ENCODE measurements around the gene LDLRAD1. TPM values are rescaled to one million over a fixed set of nuclear protein-coding genes. Genes with fewer than 3 reads are reported as not detected.

Gene LDLRAD1
- polyA plus RNA-seq, 1 donor = 0.51 TPM

DNA sequence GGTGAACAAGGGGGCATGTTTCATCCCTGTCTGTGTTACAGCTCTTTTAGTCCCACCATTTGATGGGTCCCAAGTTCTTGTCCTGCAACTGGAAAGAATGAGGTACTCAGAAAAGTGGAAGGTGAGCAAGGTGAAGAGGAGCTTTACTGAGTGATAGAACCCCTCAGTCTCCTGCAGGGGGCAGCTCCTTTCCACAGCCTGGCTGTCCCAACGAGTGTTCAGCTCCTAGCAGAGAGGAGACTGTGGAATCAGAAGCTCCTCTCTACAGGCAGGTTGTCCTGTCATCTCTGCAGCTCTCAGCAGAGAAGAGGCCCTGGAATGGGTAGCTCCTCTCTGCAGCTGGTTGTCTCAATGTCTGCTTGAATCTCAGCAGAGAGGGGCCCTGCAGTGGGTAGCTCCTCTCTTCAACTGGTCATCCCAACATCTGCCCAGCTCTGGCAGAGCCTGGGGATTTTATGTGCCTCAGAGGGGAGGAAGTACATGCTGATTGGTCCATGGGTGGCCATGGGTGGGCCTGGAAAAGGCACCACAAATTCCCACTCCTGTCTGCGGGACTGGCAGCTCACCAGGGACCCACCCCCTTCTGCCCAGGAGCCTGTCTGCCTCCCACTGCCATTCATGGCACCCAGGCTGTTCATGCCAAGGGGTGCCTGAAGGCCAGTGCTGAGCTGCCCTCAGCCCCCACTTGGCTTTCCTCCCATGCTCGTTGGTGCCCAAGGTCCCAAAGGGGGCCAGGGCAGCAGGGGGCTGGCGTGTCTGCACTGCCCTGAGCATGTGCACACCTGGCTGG lies 25.7 kb downstream of the LDLRAD1 start:
- no peaks in the 10 kb centered on the region for H3K27me3 ChIP-seq (ENCODE audit: control insufficient read depth, insufficient read depth, low read length)
- no peak overlapping the region for H3K4me3 ChIP-seq (ENCODE audit: low read length)
- H3K36me3 ChIP-seq (ENCODE audit: control insufficient read depth, insufficient read depth, low read length) = no peaks in the 10 kb centered on the region
- no peaks in the 10 kb centered on the region for H3K4me1 ChIP-seq (ENCODE audit: control insufficient read depth, insufficient read depth, low read length)
- peaks cover 6% of the 10 kb centered on the region for H3K9me3 ChIP-seq (ENCODE audit: control insufficient read depth, low read depth, low read length)
- no CpG with 5 or more reads among the region's 4 CpGs for WGBS (ENCODE audit: insufficient coverage, low lambda C conversion rate)
- H3K27ac ChIP-seq (ENCODE audit: low read length) = no peak overlapping the region
- DNase-seq = no peak

DNA sequence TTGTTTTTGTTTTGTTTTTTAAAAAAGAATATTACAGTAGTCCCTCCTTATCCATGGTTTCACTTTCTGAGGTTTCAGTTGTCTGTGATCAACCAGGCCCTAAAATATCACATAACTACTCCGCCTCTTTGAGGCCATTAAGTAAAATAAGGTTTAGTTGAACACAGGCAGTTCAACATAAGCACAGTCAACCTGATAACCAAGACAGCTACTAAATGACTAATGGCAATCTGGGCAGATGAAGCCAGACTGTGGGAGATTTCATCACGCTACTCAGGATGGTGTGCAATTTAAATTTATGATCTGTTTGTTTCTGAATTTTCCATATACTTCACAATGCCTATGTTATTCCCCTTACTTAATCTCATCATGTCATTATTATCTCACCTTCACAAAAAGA lies 30.1 kb downstream of the LDLRAD1 start:
- H3K27me3 ChIP-seq (ENCODE audit: control insufficient read depth, insufficient read depth, low read length) = no peaks in the 10 kb centered on the region
- no peak overlapping the region for H3K27ac ChIP-seq (ENCODE audit: low read length)
- H3K36me3 ChIP-seq (ENCODE audit: control insufficient read depth, insufficient read depth, low read length) = no peaks in the 10 kb centered on the region
- peaks cover 3% of the 10 kb centered on the region for H3K4me1 ChIP-seq (ENCODE audit: control insufficient read depth, insufficient read depth, low read length)
- peak; percentile 31 to 62 for DNase-seq
- WGBS (ENCODE audit: insufficient coverage, low lambda C conversion rate) = 67% methylated on average over 1 of the region's 2 CpGs
- no peak overlapping the region for H3K4me3 ChIP-seq (ENCODE audit: low read length)
- peaks cover 6% of the 10 kb centered on the region for H3K9me3 ChIP-seq (ENCODE audit: control insufficient read depth, low read depth, low read length)

- DNase-seq = no peak
- Histone ChIP-seq H3K4me1 (ENCODE audit: control insufficient read depth, insufficient read depth, low read length) (peaks cover 9% of the 10 kb centered on the region), H3K36me3 (ENCODE audit: control insufficient read depth, insufficient read depth, low read length) (no peaks in the 10 kb centered on the region), H3K4me3 (ENCODE audit: low read length) (no peak overlapping the region), H3K9me3 (ENCODE audit: control insufficient read depth, low read depth, low read length) (no peaks in the 10 kb centered on the region), H3K27me3 (ENCODE audit: control insufficient read depth, insufficient read depth, low read length) (no peaks in the 10 kb centered on the region), H3K27ac (ENCODE audit: low read length) (no peak overlapping the region)
- WGBS (ENCODE audit: insufficient coverage, low lambda C conversion rate) = no CpG with 5 or more reads among the region's 3 CpGs
Observed at GRCh38 chr1:53986458-53986857, 31.5 kb downstream of the LDLRAD1 start.

DNA sequence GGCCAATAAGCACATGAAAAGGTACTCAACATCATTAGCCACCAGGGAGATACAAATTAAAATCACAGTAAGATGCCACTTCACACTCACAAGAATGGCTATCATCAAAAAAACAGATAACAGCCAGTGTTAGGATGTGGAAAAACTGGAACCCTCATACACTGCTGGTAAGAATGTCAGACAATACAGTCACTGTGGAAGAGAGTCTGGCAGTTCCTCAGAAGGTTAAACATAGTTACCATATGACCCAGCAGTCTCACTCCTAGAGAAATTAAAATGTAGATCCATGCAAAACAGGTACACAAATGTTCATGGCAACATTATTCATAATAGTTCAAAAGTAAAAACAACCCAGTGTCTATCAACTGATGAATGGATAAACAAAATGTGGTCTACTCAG lies 33.3 kb downstream of the LDLRAD1 start:
- no peaks in the 10 kb centered on the region for H3K27me3 ChIP-seq (ENCODE audit: control insufficient read depth, insufficient read depth, low read length)
- no peak for DNase-seq
- no peaks in the 10 kb centered on the region for H3K9me3 ChIP-seq (ENCODE audit: control insufficient read depth, low read depth, low read length)
- H3K4me1 ChIP-seq (ENCODE audit: control insufficient read depth, insufficient read depth, low read length) = peaks cover 9% of the 10 kb centered on the region
- no peak overlapping the region for H3K27ac ChIP-seq (ENCODE audit: low read length)
- no peak overlapping the region for H3K4me3 ChIP-seq (ENCODE audit: low read length)
- no peaks in the 10 kb centered on the region for H3K36me3 ChIP-seq (ENCODE audit: control insufficient read depth, insufficient read depth, low read length)

DNA sequence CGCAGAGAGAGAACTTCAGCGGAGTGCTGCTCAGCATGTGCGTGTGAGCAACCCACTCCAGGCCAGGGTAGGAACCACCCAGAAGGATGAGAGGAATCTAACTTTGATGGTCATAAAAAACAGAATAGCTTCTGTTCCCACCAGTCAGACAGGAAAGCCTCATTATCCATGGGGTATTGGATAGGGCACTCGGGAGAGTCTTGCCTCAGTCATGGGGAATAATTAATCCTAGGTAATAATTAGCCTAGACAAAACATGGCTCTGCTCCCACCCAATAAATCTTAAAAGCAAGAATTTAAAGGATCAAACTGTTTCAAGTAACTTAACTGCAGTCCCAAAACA lies 35.3 kb downstream of the LDLRAD1 start:
- Histone ChIP-seq H3K27me3 (ENCODE audit: control insufficient read depth, insufficient read depth, low read length) (no peaks in the 10 kb centered on the region), H3K4me3 (ENCODE audit: low read length) (peak overlapping the region; percentile 34), H3K36me3 (ENCODE audit: control insufficient read depth, insufficient read depth, low read length) (no peaks in the 10 kb centered on the region), H3K9me3 (ENCODE audit: control insufficient read depth, low read depth, low read length) (no peaks in the 10 kb centered on the region), H3K27ac (ENCODE audit: low read length) (peak overlapping the region; percentile 44), H3K4me1 (ENCODE audit: control insufficient read depth, insufficient read depth, low read length) (peaks cover 9% of the 10 kb centered on the region)
- DNase-seq = peak in 1 of 2 donors; percentile 11
- WGBS (ENCODE audit: insufficient coverage, low lambda C conversion rate) = no CpG with 5 or more reads among the region's 4 CpGs

- Histone ChIP-seq H3K9me3 (ENCODE audit: control insufficient read depth, low read depth, low read length) (no peaks in the 10 kb centered on the region), H3K4me1 (ENCODE audit: control insufficient read depth, insufficient read depth, low read length) (peaks cover 9% of the 10 kb centered on the region), H3K36me3 (ENCODE audit: control insufficient read depth, insufficient read depth, low read length) (no peaks in the 10 kb centered on the region), H3K27me3 (ENCODE audit: control insufficient read depth, insufficient read depth, low read length) (no peaks in the 10 kb centered on the region), H3K4me3 (ENCODE audit: low read length) (peak overlapping the region; percentile 34), H3K27ac (ENCODE audit: low read length) (peak overlapping the region; percentile 44)
- 0% methylated on average over 1 of the region's 20 CpGs for WGBS (ENCODE audit: insufficient coverage, low lambda C conversion rate)
- peak; percentile 60 to 82 for DNase-seq
Observed at GRCh38 chr1:53982034-53982762, 35.8 kb downstream of the LDLRAD1 start.

GRCh38 chr1:53981220-53981619 lies 36.8 kb downstream of the LDLRAD1 start:
- Histone ChIP-seq H3K27me3 (ENCODE audit: control insufficient read depth, insufficient read depth, low read length) (no peaks in the 10 kb centered on the region), H3K27ac (ENCODE audit: low read length) (no peak overlapping the region), H3K4me3 (ENCODE audit: low read length) (no peak overlapping the region), H3K4me1 (ENCODE audit: control insufficient read depth, insufficient read depth, low read length) (peaks cover 9% of the 10 kb centered on the region), H3K9me3 (ENCODE audit: control insufficient read depth, low read depth, low read length) (no peaks in the 10 kb centered on the region), H3K36me3 (ENCODE audit: control insufficient read depth, insufficient read depth, low read length) (no peaks in the 10 kb centered on the region)
- no peak for DNase-seq
- no CpG with 5 or more reads among the region's 6 CpGs for WGBS (ENCODE audit: insufficient coverage, low lambda C conversion rate)

DNA sequence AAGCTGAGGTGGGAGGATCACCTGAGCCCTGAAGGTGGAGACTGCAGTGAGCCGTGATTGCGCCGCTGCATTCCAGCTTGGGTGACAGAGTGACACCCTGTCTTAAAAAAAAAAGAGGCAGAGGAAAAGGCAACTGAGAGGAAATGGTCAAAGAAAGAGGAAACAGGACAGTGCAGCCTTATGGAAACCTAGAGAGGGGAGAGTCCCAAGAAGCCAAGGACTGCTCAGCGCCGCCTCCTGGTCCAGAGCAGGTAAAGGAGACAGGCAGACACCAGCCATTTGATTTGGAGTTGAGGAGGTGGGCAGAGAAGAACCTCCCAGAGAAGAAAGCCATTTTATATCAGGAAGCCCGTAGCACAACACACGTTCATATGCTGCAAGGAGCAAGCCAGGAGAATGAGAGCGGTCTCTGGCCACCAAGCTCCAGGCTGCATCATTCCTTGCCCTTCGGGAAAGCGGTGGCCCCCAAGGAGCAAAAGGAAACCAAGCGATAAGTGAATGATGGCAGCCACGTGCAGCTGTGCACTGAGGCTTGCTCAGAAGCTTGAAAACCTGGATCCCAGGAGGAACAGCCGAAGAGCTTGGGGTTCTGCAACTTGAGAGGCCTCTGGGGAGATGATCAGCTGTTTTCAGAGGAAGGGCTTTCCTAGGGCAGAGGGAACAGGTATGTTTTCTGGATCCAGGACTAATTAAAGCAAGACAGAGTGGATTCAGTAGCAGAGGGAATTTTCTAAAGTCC lies 38.1 kb downstream of the LDLRAD1 start:
- no peaks in the 10 kb centered on the region for H3K36me3 ChIP-seq (ENCODE audit: control insufficient read depth, insufficient read depth, low read length)
- WGBS (ENCODE audit: insufficient coverage, low lambda C conversion rate) = 90% methylated on average over 2 of the region's 13 CpGs
- peaks cover 9% of the 10 kb centered on the region for H3K4me1 ChIP-seq (ENCODE audit: control insufficient read depth, insufficient read depth, low read length)
- H3K27me3 ChIP-seq (ENCODE audit: control insufficient read depth, insufficient read depth, low read length) = no peaks in the 10 kb centered on the region
- H3K4me3 ChIP-seq (ENCODE audit: low read length) = no peak overlapping the region
- no peak for DNase-seq
- H3K9me3 ChIP-seq (ENCODE audit: control insufficient read depth, low read depth, low read length) = no peaks in the 10 kb centered on the region
- H3K27ac ChIP-seq (ENCODE audit: low read length) = no peak overlapping the region

DNA sequence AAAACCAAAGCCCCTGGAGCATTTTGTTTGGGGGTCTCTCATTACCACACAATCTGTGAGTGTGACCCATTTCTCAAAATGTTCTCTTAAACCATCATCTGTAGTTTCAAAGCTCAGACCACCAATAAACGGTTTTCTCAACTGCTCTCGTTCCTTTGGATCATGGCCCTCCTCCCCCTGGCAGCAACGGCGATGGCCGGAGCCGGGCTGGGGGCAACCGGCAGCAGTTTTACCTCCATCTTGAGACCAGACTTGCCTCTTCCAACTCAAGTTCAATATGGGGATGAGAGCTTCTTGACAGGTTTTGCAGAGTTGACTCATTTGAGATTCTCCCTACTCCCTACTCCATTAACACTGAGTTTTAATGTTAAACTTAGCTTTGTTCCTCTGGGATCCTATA lies 42.1 kb downstream of the LDLRAD1 start:
- H3K27me3 ChIP-seq (ENCODE audit: control insufficient read depth, insufficient read depth, low read length) = no peaks in the 10 kb centered on the region
- no peak for DNase-seq
- peaks cover 5% of the 10 kb centered on the region for H3K36me3 ChIP-seq (ENCODE audit: control insufficient read depth, insufficient read depth, low read length)
- no CpG with 5 or more reads among the region's 7 CpGs for WGBS (ENCODE audit: insufficient coverage, low lambda C conversion rate)
- H3K9me3 ChIP-seq (ENCODE audit: control insufficient read depth, low read depth, low read length) = no peaks in the 10 kb centered on the region
- no peaks in the 10 kb centered on the region for H3K4me1 ChIP-seq (ENCODE audit: control insufficient read depth, insufficient read depth, low read length)
- H3K4me3 ChIP-seq (ENCODE audit: low read length) = no peak overlapping the region
- H3K27ac ChIP-seq (ENCODE audit: low read length) = no peak overlapping the region

DNA sequence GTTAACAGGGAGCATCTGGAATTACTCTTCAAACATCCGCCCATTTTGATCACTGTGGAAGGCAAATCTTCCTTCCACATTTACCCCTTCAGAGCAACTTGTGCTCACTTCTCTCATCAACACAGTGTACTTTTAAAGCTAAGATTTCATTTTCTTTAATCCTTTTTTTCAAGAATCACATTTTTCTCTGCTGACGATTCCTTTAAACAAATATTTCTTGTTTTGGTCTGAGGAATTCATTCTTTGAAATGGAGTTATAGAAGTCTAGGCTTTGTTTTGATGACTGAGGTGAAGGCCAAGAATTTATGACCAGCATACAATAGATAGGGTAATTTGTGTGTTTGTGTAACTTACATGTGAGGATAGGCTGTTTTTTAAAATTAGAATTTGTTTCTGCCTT lies 46.3 kb downstream of the LDLRAD1 start:
- no peak for DNase-seq
- WGBS (ENCODE audit: insufficient coverage, low lambda C conversion rate) = 72% methylated on average over 2 of the region's 2 CpGs
- Histone ChIP-seq H3K27ac (ENCODE audit: low read length) (no peak overlapping the region), H3K27me3 (ENCODE audit: control insufficient read depth, insufficient read depth, low read length) (no peaks in the 10 kb centered on the region), H3K36me3 (ENCODE audit: control insufficient read depth, insufficient read depth, low read length) (peaks cover 22% of the 10 kb centered on the region), H3K9me3 (ENCODE audit: control insufficient read depth, low read depth, low read length) (no peaks in the 10 kb centered on the region), H3K4me1 (ENCODE audit: control insufficient read depth, insufficient read depth, low read length) (no peaks in the 10 kb centered on the region), H3K4me3 (ENCODE audit: low read length) (no peak overlapping the region)

Measured in large intestine (tissue), 3 donors.